Measurements from ENCODE around the gene CAMSAP2.

Gene CAMSAP2

GRCh38 chr1:200908191-200908868 is 169.6 kb downstream of the CAMSAP2 start:
- POLR2A ChIA-PET = no interaction called here
- DNase-seq (ENCODE audit: extremely low spot score) = no peak
- CTCF ChIA-PET = interaction anchor here (0.8 to 3.6 kb wide), 12 partner anchors 10 to 286 kb away, joined by 3 to 15 read pairs (median 4); partner anchors contain the start of gene INAVA
- TF ChIP-seq CTCF (IDR thresholded peaks at IDR 0.05; ENCODE audit: control extremely low read depth, extremely low read depth, low read depth, missing control alignments) = no peak

- no peak for DNase-seq (ENCODE audit: extremely low spot score)
- TF ChIP-seq CTCF (IDR thresholded peaks at IDR 0.05; ENCODE audit: control extremely low read depth, extremely low read depth, low read depth, missing control alignments) = no peak
- CTCF ChIA-PET = interaction anchor here (0.9 to 3.6 kb wide), 3 partner anchors 18 to 287 kb away, joined by 3 to 15 read pairs (median 8); no protein-coding TSS in a partner anchor
- POLR2A ChIA-PET = no interaction called here
These were observed 170.4 kb downstream of the CAMSAP2 start for GRCh38 chr1:200909071-200909470.

GRCh38 chr1:200909757-200910239 is 171.1 kb downstream of the CAMSAP2 start:
- TF ChIP-seq CTCF (IDR thresholded peaks at IDR 0.05; ENCODE audit: control extremely low read depth, extremely low read depth, low read depth, missing control alignments) = no peak
- DNase-seq (ENCODE audit: extremely low spot score) = peak; percentile 27
- POLR2A ChIA-PET = no interaction called here
- CTCF ChIA-PET = interaction anchor here (0.9 to 3.6 kb wide), 3 partner anchors 19 to 287 kb away, joined by 3 to 15 read pairs (median 8); no protein-coding TSS in a partner anchor
